Esophagus squamous epithelium (tissue), 4 donors: ENCODE data around the gene MROH8.

Experiments
- CTCF ChIP-seq, 6 experiments: fragments of 450-650 bp in 4 of 6; fragments of 200-600 bp in 2 of 6; sonication (generic) in 2 of 6; IDR thresholded peaks; one replicate each; pipeline ENCODE4 v1.5.1; 2016 to 2019; ENCODE audit warnings: antibody characterized with exemption in 6 of 6, mild to moderate bottlenecking in 4 of 6, moderate library complexity in 4 of 6
- POLR2A ChIP-seq, 4 donors: fragments of 450-650 bp; IDR thresholded peaks; one replicate each; pipeline ENCODE4 v1.6.1; 2017; ENCODE audit warnings: antibody characterized with exemption in 4 of 4, mild to moderate bottlenecking in 4 of 4, moderate library complexity in 3 of 4

DNA sequence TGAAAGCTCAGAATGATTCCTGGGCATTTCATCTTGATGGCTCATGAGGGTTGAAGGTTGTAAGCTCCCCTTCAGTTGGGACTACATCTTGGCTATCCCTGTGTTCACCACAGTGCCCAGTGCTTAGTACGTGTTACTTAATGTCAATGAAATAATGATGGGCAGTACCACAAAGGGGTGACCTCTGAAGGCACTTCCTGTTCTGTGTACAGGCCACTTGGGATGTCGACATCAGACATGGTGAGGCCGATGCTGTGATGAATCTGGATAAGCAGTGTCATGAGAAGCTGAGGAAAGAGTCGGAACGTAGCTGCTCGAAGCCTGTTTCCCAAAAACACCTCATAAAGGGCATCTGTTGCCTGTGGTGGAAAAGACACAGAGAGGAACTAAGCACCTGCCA is 55.9 kb downstream of the MROH8 start:
- TF ChIP-seq CTCF (IDR thresholded peaks at IDR 0.05) (no peak), POLR2A (IDR thresholded peaks at IDR 0.05) (no peak)
